Stimulated activated CD8-positive, alpha-beta memory T cell treated with anti-CD3 and anti-CD28 coated beads, Interleukin-12 subunit alpha, Interleukin-12 subunit beta, amount 100 ng/mL, for 4 hours (primary cell): ENCODE measurements around the gene JAG2.

Experiments used
- DNase-seq: peaks from one replicate; pipeline ENCODE4 v3.0.0-alpha.2; 2020; ENCODE audit warnings: low read depth

Gene JAG2

DNA sequence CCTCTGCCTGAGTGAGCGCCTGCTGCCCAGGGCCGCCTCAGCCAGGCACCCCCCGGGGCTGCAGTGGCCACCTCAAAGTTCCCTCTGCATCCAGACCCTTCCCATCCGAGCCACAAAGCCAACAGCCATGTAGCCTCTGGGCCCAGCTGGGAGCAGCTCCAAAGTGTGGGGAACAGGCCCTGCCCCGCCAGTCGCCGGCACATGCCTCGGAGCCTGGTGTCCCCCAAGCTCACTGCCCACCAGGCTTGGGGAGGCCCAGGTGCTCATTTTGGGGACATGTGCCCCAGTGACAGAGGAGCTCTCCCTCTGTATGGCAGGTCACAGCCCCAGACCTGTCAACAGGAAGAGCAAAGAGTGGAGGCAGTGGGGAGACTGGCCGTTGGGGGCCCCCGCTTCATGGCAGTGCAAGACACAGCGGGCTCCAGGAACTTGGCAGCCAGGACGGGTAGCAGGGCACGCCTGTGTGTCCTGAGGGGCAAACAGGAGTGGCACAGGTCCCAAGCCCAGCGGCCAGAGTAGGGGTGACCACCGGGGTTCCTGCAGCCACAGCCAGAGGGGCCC lies 29.9 kb downstream of the JAG2 start:
- no peak for DNase-seq

DNA sequence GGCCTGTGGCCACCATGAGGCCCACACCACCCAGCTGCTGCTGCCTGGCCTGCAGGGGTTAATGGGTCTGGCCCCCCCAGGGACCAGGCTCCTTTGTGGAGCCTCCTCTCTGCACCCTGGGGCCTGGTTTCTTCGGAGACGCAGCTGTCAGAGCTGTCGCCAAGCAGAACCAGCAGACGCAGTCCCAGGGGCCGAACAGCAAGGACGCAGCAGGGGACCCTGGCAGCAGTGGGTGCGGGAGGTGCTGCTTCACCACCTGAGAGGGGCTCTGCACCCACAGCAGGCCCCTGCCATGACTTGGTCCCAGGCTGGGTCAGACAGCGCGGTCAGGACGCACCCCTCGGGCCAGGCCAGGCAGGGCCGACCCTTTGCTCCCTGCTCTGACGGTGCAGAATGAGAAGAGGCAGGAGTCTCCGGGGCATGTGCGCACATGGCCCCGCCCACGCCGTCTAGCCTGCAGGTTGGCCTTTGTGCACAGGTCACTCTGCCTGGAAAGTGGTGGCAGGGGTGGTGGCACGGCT lies 30.5 kb downstream of the JAG2 start:
- no peak for DNase-seq

DNA sequence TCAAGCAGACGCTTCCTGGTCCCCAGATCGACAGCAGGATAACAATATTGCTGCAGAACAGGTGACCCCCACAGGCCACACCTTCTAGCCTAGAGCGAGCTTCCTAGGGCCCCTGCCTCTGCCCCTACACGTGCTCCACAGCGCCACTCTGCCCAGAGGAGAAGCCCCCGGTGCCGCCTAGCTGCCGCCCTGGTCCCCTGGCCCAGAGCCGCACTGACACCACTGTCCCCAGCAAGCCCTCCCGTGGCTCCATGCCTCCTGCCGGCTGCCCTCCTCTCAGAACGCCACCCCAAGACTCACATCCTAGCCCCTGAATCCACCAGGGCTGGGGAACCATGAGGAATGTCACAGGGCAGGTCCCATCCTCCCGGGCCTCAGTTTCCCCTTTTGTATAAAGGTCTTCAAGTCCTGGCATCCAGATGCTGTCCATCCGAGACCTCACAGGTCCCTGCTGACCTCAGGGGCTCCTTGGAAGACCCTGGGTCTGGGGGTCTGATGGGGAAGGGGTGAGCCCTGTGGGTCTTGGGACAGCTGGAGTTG lies 31.0 kb downstream of the JAG2 start:
- DNase-seq, result no peak

DNA sequence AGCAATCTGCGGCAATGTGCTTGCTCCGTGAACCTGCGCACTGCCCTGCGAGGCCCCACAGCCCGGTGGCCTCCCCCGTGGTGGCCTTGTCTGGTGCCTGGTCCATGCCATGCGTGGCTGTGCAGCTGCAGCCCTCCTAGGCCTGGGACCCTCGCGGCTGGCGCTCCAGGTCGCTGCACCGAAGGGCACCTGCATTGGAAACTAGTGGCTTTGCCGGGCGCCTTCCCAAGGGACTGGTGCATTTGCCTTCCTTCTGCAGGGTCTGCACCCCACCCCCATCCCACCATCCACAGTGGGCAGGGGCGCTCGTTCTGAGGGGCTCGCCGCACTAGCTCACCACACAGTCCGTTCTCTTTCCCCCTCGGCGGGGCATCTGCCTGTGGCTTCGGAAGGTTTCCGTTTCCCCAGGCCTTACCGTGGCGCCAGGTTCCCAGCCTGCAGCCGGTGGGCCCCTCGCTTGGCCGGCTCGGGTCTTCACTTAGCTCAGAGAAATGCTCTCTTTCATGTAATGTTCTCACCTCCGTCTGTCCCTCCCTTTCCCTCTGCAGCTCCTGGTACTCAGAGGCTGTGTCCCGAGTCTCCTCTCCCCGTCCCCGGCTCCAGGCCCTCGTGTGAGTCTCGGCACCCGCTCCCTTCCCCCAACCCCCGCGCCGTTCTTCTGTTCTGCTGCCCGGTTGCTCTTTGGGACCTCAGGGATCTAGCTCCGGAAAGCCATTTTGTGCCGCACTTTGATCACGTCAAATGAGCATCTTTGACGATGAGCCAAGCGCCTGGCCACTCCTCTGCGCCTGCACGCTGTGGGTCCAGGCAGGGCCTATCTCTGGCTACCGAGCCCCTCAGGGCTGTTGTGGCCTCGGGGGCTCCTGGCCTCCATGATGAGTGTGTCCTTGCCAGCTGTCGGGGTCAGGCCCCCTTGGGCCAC lies 31.9 kb downstream of the JAG2 start:
- no peak for DNase-seq

DNA sequence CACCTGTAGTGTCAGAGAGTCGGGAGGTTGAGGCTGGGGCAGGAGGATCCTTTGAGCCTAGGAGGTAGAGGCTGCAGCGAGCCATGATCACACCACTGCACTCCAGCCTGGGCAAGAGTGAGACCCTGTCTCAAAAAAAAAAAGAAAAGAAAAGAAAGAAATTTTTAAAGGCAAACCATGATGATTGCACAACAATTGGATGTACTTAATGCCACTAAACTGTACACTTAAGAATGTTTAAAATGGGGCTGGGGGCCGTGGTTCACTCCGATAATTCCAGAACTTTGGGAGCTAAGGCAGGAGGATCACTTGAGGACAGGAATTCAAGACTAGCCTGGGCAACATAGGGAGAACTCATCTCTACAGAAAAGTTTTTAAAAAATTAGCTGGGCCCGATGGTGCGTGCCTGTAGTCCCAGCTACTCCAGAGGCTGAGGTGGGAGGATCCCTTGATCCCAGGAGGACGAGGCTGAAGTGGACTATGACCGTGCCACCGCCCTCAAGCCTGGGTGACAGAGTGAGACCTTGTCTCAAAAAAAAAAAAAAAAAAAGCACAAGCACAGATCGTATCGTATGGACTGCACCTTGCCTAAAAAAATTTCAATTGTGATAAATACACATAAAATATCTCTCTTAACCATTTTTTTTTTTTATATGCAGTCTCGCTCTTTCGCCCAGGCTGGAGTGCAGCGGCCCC lies 32.7 kb downstream of the JAG2 start:
- DNase-seq, result no peak

GRCh38 chr14:105132921-105133654 lies 35.5 kb downstream of the JAG2 start:
- no peak for DNase-seq

DNA sequence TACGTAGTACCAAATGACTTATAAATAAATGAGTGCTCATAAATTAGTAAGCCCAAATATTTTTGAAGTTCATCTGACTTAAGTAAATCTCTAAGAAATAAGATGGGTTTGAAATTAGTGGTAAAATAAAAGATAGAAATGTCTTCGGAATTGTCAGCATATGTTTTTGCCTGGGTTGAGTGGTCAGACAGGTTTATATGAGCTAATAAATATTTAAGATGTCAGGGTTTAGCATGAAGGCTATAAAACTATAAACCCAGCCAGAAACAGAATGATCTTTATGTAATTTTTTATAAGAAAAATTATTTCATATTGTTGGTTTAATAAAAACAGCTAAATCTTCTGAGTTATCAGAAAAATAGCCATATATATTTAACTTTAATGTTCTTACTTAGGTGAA lies 37.3 kb downstream of the JAG2 start:
- no peak for DNase-seq

GRCh38 chr14:105128059-105128458 lies 40.5 kb downstream of the JAG2 start:
- no peak for DNase-seq

DNA sequence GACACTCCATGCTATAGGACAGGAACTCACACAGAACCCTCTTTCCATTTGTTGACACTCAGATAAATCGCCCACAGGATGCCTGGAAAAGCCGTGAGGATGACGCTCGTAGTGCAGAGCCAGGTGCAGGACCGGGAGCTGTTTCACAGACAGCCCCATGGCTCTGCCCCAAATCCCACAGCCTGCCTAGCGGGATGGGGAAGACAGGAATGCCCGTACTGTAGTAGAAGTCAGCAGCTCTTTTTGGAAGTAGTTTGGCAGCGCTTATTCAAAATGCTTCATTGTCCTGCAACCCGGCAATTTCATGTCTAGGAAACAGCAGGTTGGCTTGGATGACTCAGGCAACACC lies 41.6 kb downstream of the JAG2 start:
- DNase-seq, result no peak

GRCh38 chr14:105126126-105126980 lies 42.2 kb downstream of the JAG2 start:
- DNase-seq, result no peak

DNA sequence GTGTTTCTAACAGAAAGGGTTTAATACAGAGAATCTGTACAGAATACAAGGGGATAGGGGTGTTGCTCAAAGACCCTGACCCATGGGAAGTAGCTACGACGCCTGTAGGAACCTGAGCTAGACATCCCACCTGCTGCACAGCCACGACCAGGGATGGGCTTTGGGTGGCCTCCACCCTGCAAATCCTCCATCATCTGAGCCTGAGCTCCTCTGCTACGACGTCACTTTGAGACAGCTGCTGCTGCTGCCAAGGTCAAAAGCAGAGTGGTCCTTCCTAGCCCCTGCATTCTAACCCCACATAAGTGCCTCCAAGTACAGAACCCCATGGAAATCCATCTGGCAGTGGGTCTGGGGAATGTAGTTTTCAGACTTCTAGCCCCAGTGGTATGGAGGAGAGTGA lies 43.8 kb downstream of the JAG2 start:
- no peak for DNase-seq

DNA sequence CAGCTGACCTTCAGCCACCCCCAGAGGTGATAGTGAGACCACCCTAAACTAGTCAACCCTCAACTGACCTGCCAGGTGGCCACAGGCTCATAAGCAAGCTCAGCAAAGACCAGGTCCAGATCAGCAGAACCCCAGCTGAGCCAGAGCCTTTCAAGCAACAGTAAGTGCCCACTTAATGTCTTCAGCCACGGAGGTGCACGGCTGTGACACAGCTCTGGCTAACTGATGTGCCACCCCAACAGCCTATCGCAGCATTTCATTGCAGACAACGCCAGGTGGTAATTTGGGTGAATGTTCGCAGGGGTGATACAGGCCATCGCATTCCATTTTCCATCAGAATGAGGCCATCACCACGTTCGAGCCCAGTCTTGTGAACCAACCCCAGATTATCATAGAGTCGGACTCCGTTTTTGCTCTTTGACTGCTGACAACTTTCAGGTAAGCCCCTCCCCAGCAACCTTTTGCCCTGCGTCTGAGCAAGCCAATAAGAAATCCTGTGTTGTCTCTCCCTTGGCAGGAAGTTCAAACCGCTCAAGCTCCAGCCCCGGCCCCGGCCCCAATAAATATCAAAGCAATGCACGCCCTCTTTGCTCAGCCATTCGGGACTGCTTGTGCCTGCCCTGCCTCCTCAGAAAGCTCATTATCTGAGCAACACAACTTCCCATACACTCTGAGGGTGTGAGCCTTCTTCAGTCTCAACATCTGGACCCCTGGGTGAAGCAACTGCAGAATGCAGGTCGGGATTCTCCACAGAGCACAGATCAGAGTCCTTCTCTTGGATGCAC lies 44.4 kb downstream of the JAG2 start:
- no peak for DNase-seq

DNA sequence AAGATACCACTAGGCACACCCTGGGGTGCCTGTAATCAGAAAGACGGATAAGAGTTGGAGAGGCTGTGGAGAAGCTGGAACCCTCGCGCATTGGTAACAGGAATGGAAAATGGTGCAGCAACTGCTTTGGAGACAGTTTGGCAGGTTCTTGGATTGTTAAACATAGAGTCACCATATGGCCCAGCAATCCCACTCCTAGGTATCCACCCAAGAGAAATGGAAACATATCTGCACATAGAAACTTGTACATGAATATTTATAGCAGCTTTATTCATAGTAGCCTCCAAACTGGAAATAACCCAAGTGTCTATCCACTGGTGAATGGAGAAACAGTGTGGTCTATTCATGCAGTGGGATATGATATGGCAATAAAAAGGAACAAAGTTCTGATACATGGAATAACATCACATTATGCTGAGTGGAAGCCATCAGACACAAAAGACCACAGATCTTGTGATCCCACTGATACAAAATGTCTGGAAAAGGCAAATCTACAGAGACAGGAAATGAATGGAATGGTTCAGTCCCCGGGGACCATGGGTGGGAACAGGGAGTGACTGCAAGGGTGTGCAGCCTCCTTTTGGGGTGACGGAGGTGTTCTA lies 45.4 kb downstream of the JAG2 start:
- DNase-seq, result no peak

- no peak for DNase-seq
Observed at GRCh38 chr14:105120056-105120455, 48.5 kb downstream of the JAG2 start.

DNA sequence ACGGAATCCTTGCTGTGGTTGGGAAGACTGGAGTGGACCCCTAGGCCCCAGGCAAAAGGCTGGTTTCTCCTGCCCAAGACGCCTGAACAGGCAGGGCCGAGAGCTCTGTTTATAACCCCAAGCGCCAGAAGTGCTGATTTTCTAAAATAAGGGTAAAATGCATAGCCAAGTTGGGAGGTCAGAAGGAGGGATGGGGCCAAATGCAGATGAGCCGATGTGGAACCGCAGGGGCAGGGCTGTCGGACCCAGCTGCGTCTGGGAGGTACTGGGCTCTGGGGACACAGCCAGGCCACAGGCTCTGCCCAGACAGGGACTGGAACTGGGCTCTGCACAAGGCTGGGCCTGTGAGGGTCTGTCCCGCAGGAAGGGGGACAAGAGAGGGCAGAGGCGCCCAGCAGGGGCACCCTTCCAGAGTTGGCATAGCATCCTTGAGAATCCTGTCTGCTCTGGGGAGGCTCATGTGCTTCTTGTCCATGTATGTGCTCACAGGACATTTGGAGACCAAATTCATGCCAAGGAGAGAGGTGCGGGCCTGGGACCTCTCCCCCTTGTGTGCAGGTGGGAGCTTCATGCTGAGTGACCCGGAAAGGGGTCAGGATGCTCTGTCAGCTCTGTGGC lies 49.1 kb downstream of the JAG2 start:
- DNase-seq, result no peak

- no peak for DNase-seq
Observed at GRCh38 chr14:105118646-105119407, 49.7 kb downstream of the JAG2 start.

DNA sequence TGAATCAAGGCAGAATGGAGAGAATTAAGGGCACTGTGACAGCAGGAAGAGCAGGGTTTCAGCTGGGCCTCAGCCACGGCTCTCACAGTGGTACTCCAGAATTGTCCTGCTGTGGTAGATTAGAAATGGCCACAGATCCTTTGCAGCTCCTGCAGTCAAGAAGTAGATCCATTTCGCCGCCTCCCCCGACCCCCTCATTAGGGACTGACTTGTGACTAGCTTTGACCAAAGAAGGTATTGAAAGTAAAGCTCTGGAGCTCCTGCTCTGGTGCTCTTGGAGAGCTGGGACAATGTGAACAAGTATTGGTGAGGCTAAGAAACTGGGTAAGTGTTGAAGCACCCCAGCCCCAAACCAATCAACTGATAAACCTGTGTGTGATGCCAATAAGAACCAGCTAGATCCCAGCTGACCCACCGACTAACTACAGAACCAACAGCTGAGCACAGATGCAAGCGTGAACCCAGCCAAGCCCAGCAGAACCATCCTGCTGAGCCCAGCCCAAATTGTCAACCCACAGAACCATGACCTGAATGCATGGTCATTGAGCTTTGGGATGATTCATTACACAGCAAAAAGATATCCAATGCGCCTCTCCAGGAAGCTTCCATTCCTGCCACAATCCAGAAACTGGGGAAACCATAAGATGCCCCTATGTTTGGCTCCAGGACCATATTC lies 50.7 kb downstream of the JAG2 start:
- no peak for DNase-seq

- DNase-seq, result no peak
Observed at GRCh38 chr14:105117257-105117646, 51.3 kb downstream of the JAG2 start.
